Subcutaneous adipose tissue (tissue), 4 donors: ENCODE data around the gene THSD4. TPM values are rescaled to one million over a fixed set of nuclear protein-coding genes. Genes with fewer than 3 reads are reported as not detected.

ENCODE experiments used
- total RNA-seq, 4 donors: library from RNA; depleted of rRNA; stranded (reverse); fragments of >200 nt; gene quantifications; one replicate each; pipeline ENCODE4 v1.1.0, GENCODE V29; 2016
- TF ChIP-seq, protein P1 (sequence below): fragments of 450-650 bp; IDR thresholded peaks from one replicate; pipeline ENCODE4 v1.5.1; 2016; ENCODE audit warnings: low read depth, mild to moderate bottlenecking, control low read depth, antibody characterized with exemption, moderate library complexity

THSD4 gene
- total RNA-seq, 4 donors from 2014 or later: 0.17 to 0.94 (median 0.63) TPM

DNA sequence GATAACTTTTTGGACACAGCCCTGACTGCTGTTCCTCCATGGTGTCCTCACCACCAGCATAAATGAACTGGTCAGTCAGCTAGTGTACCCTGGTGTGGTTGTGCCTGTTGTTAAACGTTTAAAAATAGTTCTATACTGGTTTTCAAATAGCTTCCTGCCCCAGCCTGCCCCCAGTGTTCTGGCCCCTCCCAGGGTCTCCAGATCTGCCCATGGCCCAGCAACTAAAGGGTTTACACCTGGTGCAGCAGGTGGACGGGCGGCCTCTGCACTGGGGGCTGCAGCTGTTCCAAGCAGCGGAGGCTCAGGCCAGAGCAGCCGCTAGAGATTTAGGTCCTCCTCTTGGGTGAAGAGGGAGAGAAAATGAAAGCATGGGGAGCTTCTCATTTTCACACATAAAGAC, 689.0 kb downstream of the THSD4 start:
- TF ChIP-seq, protein P1, sequence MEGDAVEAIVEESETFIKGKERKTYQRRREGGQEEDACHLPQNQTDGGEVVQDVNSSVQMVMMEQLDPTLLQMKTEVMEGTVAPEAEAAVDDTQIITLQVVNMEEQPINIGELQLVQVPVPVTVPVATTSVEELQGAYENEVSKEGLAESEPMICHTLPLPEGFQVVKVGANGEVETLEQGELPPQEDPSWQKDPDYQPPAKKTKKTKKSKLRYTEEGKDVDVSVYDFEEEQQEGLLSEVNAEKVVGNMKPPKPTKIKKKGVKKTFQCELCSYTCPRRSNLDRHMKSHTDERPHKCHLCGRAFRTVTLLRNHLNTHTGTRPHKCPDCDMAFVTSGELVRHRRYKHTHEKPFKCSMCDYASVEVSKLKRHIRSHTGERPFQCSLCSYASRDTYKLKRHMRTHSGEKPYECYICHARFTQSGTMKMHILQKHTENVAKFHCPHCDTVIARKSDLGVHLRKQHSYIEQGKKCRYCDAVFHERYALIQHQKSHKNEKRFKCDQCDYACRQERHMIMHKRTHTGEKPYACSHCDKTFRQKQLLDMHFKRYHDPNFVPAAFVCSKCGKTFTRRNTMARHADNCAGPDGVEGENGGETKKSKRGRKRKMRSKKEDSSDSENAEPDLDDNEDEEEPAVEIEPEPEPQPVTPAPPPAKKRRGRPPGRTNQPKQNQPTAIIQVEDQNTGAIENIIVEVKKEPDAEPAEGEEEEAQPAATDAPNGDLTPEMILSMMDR: no peak

DNA sequence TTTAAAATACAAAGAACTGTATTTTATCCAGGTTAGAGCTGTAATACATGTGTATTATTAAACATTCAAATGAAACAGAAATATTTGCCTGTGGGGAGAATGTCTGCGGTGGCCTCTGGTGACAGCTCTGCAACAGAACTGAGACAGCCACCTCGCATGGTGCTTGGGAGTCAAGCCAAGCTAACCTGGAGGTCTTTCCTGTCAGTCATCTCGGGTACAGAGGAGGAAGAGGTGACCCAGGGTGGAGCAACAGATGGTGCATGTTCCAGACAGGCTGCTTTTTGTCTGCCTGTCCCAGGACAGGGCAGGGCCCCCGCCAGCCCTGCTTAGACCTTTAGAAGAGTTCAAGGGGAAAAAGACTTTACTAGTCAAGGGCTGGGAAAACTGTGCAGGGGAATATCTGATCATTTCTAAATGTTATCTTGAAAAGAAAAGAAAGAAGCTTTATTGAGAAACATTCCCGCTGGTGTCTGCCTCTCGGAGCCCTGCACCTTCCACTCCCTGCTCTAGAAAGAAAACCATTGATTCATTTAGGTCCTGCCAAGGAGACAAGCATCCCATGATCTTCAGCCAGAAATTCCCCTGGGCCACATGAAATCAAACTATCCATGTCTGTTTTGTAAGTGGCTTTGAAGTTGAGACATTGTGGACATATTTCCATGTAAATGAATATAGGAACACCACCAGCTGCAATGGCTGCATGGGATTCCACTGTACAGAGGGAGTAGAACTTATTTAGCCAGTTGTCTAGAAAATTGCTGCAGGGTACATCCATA, 689.6 kb downstream of the THSD4 start:
- TF ChIP-seq, protein P1: no peak

DNA sequence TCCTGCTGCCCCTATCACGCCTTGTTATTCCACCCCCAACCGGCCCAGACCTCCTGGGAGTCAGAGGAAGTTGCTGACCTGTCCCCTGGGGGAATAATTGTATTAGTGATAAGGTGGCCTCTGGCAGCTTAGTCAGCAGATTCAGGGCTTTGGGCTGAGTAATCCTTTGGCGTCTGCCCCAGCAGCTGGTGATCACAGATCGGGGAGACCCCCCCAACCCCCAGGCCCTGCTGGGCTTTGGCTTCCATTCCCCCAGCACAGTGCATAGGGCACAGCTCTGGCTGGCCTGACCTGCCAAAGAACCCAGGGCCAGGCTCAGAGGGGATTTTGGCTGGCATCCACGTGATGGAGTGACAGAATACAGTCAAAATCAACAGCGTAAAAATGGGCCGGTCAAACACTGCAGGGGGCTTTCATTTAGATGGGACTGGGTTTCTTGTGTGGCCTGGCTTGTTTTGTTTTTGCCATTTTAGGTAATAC, 691.2 kb downstream of the THSD4 start:
- TF ChIP-seq, protein P1: no peak

DNA sequence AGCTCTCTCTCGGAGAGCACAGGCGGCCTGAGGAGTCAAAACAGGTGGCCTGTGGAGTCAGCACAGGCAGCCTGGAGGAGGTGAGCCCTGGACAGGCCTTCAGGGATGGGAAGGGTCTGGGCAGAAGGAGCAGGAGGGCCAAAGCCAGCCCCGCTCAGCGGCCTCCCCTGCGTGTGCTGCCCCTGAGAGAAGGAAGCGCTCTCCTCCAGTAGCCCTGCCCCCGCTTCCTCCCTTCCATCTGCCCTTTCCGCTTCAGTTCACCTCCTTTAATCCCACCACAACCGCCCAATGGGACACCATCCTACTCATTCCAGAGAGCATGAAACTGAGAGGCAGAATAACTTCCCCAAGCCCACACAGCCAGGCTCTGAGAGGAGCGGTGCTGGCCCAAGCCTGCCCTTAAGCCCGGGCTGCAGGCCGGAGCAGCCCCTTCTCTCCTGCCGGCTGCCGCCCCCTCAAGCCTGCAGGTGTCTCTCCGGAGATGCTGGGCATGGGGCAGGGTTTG, 691.9 kb downstream of the THSD4 start:
- TF ChIP-seq, protein P1: no peak

DNA sequence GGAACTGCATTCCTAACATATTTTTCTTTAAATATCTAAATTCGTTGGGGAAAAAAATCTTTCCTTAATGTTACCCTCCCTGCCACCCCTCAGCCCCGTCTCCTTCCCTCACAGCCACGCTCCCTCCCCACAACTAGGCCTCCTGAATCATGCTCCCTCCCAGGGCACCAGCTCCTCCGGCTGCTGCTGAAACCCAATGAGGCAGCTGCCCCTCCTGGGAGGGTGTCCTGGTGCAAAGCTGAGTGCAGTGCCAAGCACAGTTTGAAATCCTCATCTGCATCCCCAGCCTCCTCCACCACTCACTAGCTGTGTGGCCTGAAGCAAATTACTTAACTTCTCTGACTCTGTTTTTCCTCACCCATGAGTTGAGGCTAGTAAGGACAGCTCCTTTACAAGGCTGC, 692.4 kb downstream of the THSD4 start:
- TF ChIP-seq, protein P1: no peak

DNA sequence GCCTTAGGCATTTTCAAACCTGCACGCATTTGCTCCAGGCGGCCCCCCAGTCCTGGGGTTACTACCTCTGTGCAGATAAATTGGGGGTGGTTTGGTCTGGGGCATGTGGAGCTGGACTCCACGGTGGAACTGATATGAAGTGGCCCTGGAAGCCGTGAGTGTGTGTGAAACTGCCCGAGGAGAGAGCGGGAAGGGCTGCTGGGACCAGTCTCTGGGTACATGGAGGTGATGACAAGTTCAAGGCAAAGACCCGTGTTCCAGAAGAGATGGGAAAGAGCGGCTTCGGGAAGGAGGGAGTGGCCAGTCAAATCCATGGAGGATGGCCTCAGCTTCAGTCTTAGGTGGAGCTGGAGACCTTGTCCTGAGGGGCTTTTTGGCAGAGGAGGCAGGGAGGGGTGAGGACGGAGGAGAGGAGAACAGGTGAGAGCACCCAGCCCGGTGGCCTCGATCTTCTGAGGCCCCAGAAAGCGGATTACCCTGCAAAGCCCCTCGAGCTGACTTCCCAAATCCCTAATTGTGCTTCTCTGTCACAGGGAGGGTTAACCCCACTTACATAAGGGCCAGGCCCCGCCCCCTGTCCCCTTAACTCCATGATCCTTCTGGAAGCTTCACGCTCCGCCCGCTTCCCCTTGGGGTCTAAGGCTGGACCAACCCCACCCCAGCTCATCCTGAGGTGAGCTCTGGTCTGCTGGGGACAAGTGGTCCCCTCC, 693.2 kb downstream of the THSD4 start:
- TF ChIP-seq, protein P1: no peak

DNA sequence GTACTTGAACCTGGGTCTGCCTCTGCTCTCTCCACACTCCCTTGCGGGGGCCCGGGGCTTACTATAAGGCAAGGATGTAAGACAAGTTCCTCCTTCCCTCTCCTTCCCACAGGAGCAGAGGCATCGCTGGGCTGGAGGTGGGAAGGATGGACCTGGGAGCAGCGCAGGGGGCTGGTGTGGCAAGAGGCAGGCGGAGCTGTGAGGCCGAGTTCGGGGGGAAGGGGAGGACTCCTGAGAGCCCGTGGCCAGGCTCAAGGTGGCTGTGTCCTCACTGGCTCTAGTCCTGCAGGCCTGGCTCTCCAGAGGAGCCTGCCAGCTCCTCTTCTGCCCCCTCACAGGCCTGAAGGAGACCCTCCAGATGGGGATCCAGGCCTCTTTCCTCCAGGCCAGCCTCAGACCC, 694.1 kb downstream of the THSD4 start:
- TF ChIP-seq, protein P1: no peak
